ENCODE data around the gene COL2A1.

Gene COL2A1

DNA sequence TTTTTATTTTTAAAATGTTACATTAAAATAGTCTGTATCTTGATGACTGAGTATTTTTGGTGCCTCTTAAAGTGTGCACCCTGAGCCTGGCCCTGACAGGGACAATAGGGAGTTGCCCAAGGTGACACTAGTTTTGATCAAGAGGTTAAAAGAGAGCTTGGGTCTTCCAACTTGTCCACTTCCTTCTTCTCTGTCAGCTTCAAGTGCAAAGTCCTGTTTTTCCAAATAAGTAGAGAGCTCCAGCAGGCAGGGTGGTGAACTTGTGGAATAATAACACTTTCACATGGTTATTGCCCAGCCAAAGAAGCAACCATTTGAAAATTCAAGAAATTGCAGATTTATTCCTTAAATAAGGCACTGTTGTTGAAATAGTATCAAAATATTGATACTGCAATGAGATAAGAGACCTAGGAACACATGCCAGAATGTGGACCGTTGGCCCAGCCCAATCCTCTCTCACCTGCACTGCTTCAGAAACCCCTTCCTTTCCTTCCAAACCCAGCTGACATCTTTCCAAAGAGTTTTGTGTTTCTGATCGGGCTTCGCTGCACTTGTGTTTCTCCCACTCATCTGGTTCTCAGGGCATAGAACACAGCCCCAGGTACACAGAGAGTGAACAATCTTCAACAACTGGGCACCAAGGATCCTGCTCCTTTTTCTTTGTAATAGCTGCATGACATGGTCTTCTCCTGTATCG lies 13.8 kb upstream of the COL2A1 start:
- ChIA-PET CTCF (interaction anchor here (1.5 kb wide), 1 partner anchor 140 kb away, joined by 5 read pairs; the partner anchor contains the start of gene ASB8), POLR2A (interaction anchor here (1.2 kb wide), 1 partner anchor 18 kb away, joined by 3 read pairs; no protein-coding TSS in a partner anchor)
- Histone ChIP-seq H3K36me3 (ENCODE audit: control insufficient read depth in 2 of 2, insufficient read depth in 1 of 2, low read length in 2 of 2) (no peaks in the 10 kb centered on the region), H3K9me3 (ENCODE audit: control insufficient read depth, insufficient read depth, low read depth, low read length) (no peaks in the 10 kb centered on the region), H3K4me3 (ENCODE audit: low read depth, low read length) (no peak overlapping the region), H3K27ac (ENCODE audit: extremely low read depth, low read depth, low read length) (no peak overlapping the region), H3K4me1 (ENCODE audit: control insufficient read depth, insufficient read depth, low read length) (peaks cover 18% of the 10 kb centered on the region)
- TF ChIP-seq, protein P1, sequence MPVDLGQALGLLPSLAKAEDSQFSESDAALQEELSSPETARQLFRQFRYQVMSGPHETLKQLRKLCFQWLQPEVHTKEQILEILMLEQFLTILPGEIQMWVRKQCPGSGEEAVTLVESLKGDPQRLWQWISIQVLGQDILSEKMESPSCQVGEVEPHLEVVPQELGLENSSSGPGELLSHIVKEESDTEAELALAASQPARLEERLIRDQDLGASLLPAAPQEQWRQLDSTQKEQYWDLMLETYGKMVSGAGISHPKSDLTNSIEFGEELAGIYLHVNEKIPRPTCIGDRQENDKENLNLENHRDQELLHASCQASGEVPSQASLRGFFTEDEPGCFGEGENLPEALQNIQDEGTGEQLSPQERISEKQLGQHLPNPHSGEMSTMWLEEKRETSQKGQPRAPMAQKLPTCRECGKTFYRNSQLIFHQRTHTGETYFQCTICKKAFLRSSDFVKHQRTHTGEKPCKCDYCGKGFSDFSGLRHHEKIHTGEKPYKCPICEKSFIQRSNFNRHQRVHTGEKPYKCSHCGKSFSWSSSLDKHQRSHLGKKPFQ (tag by site-specific recombination; IDR thresholded peaks at IDR 0.05): no peak
- no peak for TF ChIP-seq ZNF133 (tag by site-specific recombination; IDR thresholded peaks at IDR 0.05)
- no peak for TF ChIP-seq ZNF433 (tag by site-specific recombination; IDR thresholded peaks at IDR 0.05; ENCODE audit: low read depth)
- no peak for TF ChIP-seq ZNF174 (tag by site-specific recombination; IDR thresholded peaks at IDR 0.05)
- TF ChIP-seq WT1 (tag by site-specific recombination; IDR thresholded peaks at IDR 0.05): no peak
- TF ChIP-seq ZNF248 (tag by site-specific recombination; IDR thresholded peaks at IDR 0.05): no peak
- TF ChIP-seq ZNF324 (tag by site-specific recombination; IDR thresholded peaks at IDR 0.05): no peak
- no peak for TF ChIP-seq ZNF555 (tag by site-specific recombination; conservative IDR thresholded peaks at IDR 0.05)

DNA sequence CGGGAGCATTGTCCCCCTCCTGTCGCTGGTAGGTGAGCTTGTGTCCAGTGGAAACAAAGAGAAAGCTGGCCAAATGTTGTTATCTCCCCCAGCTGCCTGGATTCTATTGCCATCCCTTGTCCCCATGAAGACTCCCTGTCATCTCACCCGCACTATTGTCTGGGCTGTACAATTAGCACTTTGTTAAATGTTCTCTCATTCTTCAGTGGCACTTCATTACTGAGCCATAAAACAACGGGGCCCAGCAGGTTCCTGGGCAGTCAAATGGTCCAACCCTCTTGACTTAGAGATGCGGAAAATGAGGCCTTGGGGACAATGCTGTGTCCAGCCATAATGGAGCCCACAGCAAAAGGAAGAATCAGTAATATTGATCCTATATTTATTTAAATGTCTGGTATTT lies 13.2 kb upstream of the COL2A1 start:
- Histone ChIP-seq H3K4me3 (ENCODE audit: low read depth, low read length) (no peak overlapping the region), H3K36me3 (ENCODE audit: control insufficient read depth in 2 of 2, insufficient read depth in 1 of 2, low read length in 2 of 2) (no peaks in the 10 kb centered on the region), H3K27ac (ENCODE audit: extremely low read depth, low read depth, low read length) (no peak overlapping the region), H3K4me1 (ENCODE audit: control insufficient read depth, insufficient read depth, low read length) (peaks cover 12% of the 10 kb centered on the region), H3K9me3 (ENCODE audit: control insufficient read depth, insufficient read depth, low read depth, low read length) (no peaks in the 10 kb centered on the region)
- TF ChIP-seq HOXD13 (CRISPR knock-in tag; IDR thresholded peaks at IDR 0.05; ENCODE audit: borderline replicate concordance) (no peak), FEZF1 (tag by site-specific recombination; IDR thresholded peaks at IDR 0.05) (peak; percentile 62)
- ChIA-PET POLR2A (interaction anchor here (0.8 to 1.2 kb wide), 2 partner anchors 13 to 19 kb away, joined by 3 read pairs; no protein-coding TSS in a partner anchor), CTCF (interaction anchor here (0.9 to 1.5 kb wide), 2 partner anchors 140 to 165 kb away, joined by 3 to 5 read pairs; partner anchors contain the start of gene ASB8)

DNA sequence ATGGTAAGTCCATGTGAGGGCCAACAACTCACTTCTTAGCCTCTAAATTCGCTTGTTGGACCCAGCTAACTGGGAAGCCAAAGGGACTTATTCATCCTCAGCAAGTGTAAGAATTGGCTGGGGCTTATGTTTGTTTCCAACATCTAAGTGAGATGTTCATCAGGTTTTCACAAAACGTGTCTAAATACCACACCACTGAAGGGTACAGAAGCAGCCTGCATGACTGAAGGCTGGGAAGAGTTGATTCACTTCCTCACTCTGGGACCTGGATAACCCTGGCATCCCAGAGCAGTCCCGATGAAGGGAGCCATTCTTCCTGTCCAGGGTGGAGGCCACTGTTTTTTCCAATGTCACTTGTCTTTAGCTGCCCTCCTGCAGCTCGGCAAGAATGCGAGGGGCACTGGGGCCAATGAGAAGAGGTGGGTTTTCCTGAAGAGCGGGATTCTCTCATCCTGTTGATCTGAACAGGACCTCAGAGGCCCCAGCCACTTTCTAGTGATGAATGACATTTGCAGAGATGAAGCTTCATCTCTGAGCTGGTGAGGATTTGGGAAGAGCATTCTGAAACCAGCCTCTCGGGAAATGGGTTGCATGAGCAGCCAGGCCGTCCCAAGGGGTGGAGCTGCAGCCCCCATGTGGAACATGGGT lies 12.2 kb upstream of the COL2A1 start:
- no peaks in the 10 kb centered on the region for H3K36me3 ChIP-seq (ENCODE audit: control insufficient read depth in 2 of 2, insufficient read depth in 1 of 2, low read length in 2 of 2)
- H3K4me1 ChIP-seq (ENCODE audit: control insufficient read depth, insufficient read depth, low read length): peaks cover 5% of the 10 kb centered on the region
- no peak overlapping the region for H3K27ac ChIP-seq (ENCODE audit: extremely low read depth, low read depth, low read length)
- CTCF ChIA-PET: interaction anchor here (0.6 to 1.5 kb wide), 4 partner anchors 10 to 958 kb away, joined by 3 to 5 read pairs (median 4); partner anchors contain the start of gene ASB8
- H3K4me3 ChIP-seq (ENCODE audit: low read depth, low read length): no peak overlapping the region
- no peaks in the 10 kb centered on the region for H3K9me3 ChIP-seq (ENCODE audit: control insufficient read depth, insufficient read depth, low read depth, low read length)
- POLR2A ChIA-PET: interaction anchor here (0.8 to 1.2 kb wide), 2 partner anchors 14 to 20 kb away, joined by 3 read pairs; no protein-coding TSS in a partner anchor
- TF ChIP-seq, protein P2, sequence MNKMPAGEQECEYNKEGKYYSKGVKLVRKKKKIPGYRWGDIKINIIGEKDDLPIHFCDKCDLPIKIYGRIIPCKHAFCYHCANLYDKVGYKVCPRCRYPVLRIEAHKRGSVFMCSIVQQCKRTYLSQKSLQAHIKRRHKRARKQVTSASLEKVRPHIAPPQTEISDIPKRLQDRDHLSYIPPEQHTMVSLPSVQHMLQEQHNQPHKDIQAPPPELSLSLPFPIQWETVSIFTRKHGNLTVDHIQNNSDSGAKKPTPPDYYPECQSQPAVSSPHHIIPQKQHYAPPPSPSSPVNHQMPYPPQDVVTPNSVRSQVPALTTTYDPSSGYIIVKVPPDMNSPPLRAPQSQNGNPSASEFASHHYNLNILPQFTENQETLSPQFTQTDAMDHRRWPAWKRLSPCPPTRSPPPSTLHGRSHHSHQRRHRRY (tag by site-specific recombination; IDR thresholded peaks at IDR 0.05): no peak
- no peak for TF ChIP-seq ZNF76 (tag by site-specific recombination; IDR thresholded peaks at IDR 0.05; ENCODE audit: borderline replicate concordance, low read depth)
- no peak for TF ChIP-seq HOXD13 (CRISPR knock-in tag; IDR thresholded peaks at IDR 0.05; ENCODE audit: borderline replicate concordance)
- TF ChIP-seq WT1 (tag by site-specific recombination; IDR thresholded peaks at IDR 0.05): no peak
- TF ChIP-seq ZNF654 (tag by site-specific recombination; IDR thresholded peaks at IDR 0.05; ENCODE audit: low read depth): no peak
- TF ChIP-seq ZNF175 (tag by site-specific recombination; IDR thresholded peaks at IDR 0.05): no peak
- no peak for TF ChIP-seq ZNF223 (tag by site-specific recombination; IDR thresholded peaks at IDR 0.05)
- TF ChIP-seq ZNF701 (tag by site-specific recombination; IDR thresholded peaks at IDR 0.05): no peak
- TF ChIP-seq ZNF501 (tag by site-specific recombination; IDR thresholded peaks at IDR 0.05): no peak
- TF ChIP-seq, protein P3, sequence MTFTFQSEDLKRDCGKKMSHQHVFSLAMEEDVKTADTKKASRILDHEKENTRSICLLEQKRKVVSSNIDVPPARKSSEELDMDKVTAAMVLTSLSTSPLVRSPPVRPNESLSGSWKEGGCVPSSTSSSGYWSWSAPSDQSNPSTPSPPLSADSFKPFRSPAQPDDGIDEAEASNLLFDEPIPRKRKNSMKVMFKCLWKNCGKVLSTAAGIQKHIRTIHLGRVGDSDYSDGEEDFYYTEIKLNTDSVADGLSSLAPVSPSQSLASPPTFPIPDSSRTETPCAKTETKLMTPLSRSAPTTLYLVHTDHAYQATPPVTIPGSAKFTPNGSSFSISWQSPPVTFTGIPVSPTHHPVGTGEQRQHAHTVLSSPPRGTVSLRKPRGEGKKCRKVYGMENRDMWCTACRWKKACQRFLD (tag by site-specific recombination; IDR thresholded peaks at IDR 0.05): no peak
- TF ChIP-seq ZNF433 (tag by site-specific recombination; IDR thresholded peaks at IDR 0.05; ENCODE audit: low read depth): no peak
- no peak for TF ChIP-seq ZNF140 (tag by site-specific recombination; IDR thresholded peaks at IDR 0.05)
- TF ChIP-seq ZNF132 (tag by site-specific recombination; IDR thresholded peaks at IDR 0.05; ENCODE audit: borderline replicate concordance): no peak
- no peak for TF ChIP-seq ZNF473 (tag by site-specific recombination; IDR thresholded peaks at IDR 0.05)

Data from HEK293 (cell line).